ENCODE measurements around the gene CD2AP. TPM values are rescaled to one million over a fixed set of nuclear protein-coding genes. Genes with fewer than 3 reads are reported as not detected.

CD2AP gene
- total RNA-seq, 4 donors from 2014 or later = 21.2 to 34.4 (median 24.5) TPM

GRCh38 chr6:47628448-47629272, 151.1 kb downstream of the CD2AP start:
- ATAC-seq = no peak
- Histone ChIP-seq H3K27ac (no peak overlapping the region), H3K27me3 (no peaks in the 10 kb centered on the region), H3K36me3 (peaks cover 0 to 5% of the 10 kb centered on the region in 2 donors), H3K9me3 (no peaks in the 10 kb centered on the region), H3K4me1 (peaks cover 0 to 10% (median 0%) of the 10 kb centered on the region in 3 donors), H3K4me3 (no peak overlapping the region)
- no peak for TF ChIP-seq POLR2A (IDR thresholded peaks at IDR 0.05)
- no peak for TF ChIP-seq POLR2AphosphoS5 (IDR thresholded peaks at IDR 0.05)
- no peak for TF ChIP-seq EP300 (IDR thresholded peaks at IDR 0.05)
- 73 to 86% methylated on average over 4 to 6 of the region's 7 CpGs for WGBS, 2 donors (ENCODE audit: low coverage in 1 of 2)

- Histone ChIP-seq H3K4me1 (peaks cover 0 to 21% (median 4%) of the 10 kb centered on the region in 3 donors), H3K27ac (no peak overlapping the region), H3K4me3 (no peak overlapping the region), H3K27me3 (no peaks in the 10 kb centered on the region), H3K9me3 (no peaks in the 10 kb centered on the region), H3K36me3 (no peaks in the 10 kb centered on the region)
- TF ChIP-seq EP300 (IDR thresholded peaks at IDR 0.05) (no peak), POLR2A (IDR thresholded peaks at IDR 0.05) (no peak), CTCF (IDR thresholded peaks at IDR 0.05) (no peak), POLR2AphosphoS5 (IDR thresholded peaks at IDR 0.05) (no peak)
- no peak for ATAC-seq
- 95 to 98% methylated on average over 4 of the region's 4 CpGs for WGBS, 2 donors (ENCODE audit: low coverage in 1 of 2)
These were observed 152.4 kb downstream of the CD2AP start for GRCh38 chr6:47629954-47630353.

DNA sequence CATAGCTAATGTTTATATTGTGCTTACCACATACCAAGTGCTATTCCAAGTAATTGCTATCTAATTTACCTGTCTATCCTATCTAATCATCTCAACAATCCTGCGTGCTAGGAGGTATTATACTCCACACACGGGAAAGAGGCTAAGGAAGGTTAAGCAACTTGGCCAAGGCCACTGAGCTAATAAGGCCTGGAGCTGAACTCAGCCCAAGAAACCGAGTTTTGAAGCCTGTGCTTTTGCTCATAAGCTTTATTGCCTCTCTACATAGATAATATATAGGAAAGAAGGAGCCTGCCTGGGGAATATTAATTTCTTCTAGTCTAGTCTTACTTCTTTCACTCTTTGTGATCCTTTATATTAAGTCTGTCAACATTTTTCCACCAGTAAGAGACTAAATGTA, 153.0 kb downstream of the CD2AP start:
- Histone ChIP-seq H3K27me3 (no peaks in the 10 kb centered on the region), H3K4me1 (peaks cover 0 to 21% (median 4%) of the 10 kb centered on the region in 3 donors), H3K36me3 (no peaks in the 10 kb centered on the region), H3K9me3 (no peaks in the 10 kb centered on the region), H3K4me3 (no peak overlapping the region), H3K27ac (no peak overlapping the region)
- 47 to 65% methylated on average over 3 of the region's 3 CpGs for WGBS, 2 donors (ENCODE audit: low coverage in 1 of 2)
- no peak for ATAC-seq
- TF ChIP-seq CTCF (IDR thresholded peaks at IDR 0.05) (no peak), POLR2AphosphoS5 (IDR thresholded peaks at IDR 0.05) (no peak), POLR2A (IDR thresholded peaks at IDR 0.05) (no peak), EP300 (IDR thresholded peaks at IDR 0.05) (no peak)

GRCh38 chr6:47631269-47631772, 153.7 kb downstream of the CD2AP start:
- no peaks in the 10 kb centered on the region for H3K9me3 ChIP-seq
- WGBS, 2 donors (ENCODE audit: low coverage in 1 of 2) = 48 to 55% methylated on average over 6 of the region's 6 CpGs
- no peak for ATAC-seq
- H3K4me1 ChIP-seq = peaks cover 0 to 21% (median 4%) of the 10 kb centered on the region in 3 donors
- no peak overlapping the region for H3K27ac ChIP-seq
- H3K36me3 ChIP-seq = no peaks in the 10 kb centered on the region
- no peaks in the 10 kb centered on the region for H3K27me3 ChIP-seq
- H3K4me3 ChIP-seq = no peak overlapping the region
- TF ChIP-seq POLR2A (IDR thresholded peaks at IDR 0.05) (no peak), CTCF (IDR thresholded peaks at IDR 0.05) (peak; percentile 34 to 75 (median 48)), POLR2AphosphoS5 (IDR thresholded peaks at IDR 0.05) (no peak), EP300 (IDR thresholded peaks at IDR 0.05) (no peak)

- Histone ChIP-seq H3K27me3 (no peaks in the 10 kb centered on the region), H3K36me3 (no peaks in the 10 kb centered on the region), H3K27ac (no peak overlapping the region), H3K4me1 (peaks cover 0 to 21% (median 4%) of the 10 kb centered on the region in 3 donors), H3K4me3 (no peak overlapping the region), H3K9me3 (no peaks in the 10 kb centered on the region)
- TF ChIP-seq CTCF (IDR thresholded peaks at IDR 0.05) (no peak), POLR2AphosphoS5 (IDR thresholded peaks at IDR 0.05) (no peak), POLR2A (IDR thresholded peaks at IDR 0.05) (no peak), EP300 (IDR thresholded peaks at IDR 0.05) (no peak)
- ATAC-seq = no peak
- WGBS, 2 donors (ENCODE audit: low coverage in 1 of 2) = 54 to 60% methylated on average over 3 of the region's 3 CpGs
These were observed 154.2 kb downstream of the CD2AP start for GRCh38 chr6:47631797-47632196.

Data from gastroesophageal sphincter (tissue), 4 donors.